Thoracic aorta (tissue), 2 donors: Measurements from ENCODE around the gene TNKS2. TPM values are rescaled to one million over a fixed set of nuclear protein-coding genes. Genes with fewer than 3 reads are reported as not detected.

Source experiments
- ATAC-seq: fragments of 150-250 bp; one replicate; pipeline ENCODE4 v1.8.0; 2017; ENCODE audit warnings: low read depth; ENCODE audit not compliant: insufficient number of reproducible peaks, low FRiP score
- DNase-seq: peaks from one replicate; pipeline ENCODE4 v3.0.0-alpha.2; 2020; ENCODE audit warnings: low spot score
- H3K27ac ChIP-seq, 2 donors: fragments of 200-600 bp; sonication (generic); 1 replicate in 1 of 2; 2 replicates in 1 of 2; pipeline ENCODE4 v1.5.1; 2016; ENCODE audit warnings: mild to moderate bottlenecking in 2 of 2, moderate library complexity in 2 of 2
- H3K27me3 ChIP-seq: fragments of 200-600 bp; sonication (generic); replicated peaks from 2 replicates; pipeline ENCODE4 v1.6.0; 2016; ENCODE audit warnings: mild to moderate bottlenecking; ENCODE audit not compliant: insufficient read depth
- H3K36me3 ChIP-seq: fragments of 200-600 bp; sonication (generic); one replicate; pipeline ENCODE4 v1.5.1; 2016
- H3K4me1 ChIP-seq, 2 donors: fragments of 200-600 bp; sonication (generic); 1 replicate in 1 of 2; 2 replicates in 1 of 2; pipeline versions ENCODE4 v1.5.1 to v1.6.0; 2016; ENCODE audit warnings: low read depth in 2 of 2, mild to moderate bottlenecking in 1 of 2; ENCODE audit not compliant: control insufficient read depth in 1 of 2
- H3K4me3 ChIP-seq: fragments of 200-600 bp; sonication (generic); 2 replicates; pipeline ENCODE4 v1.5.1; 2016; ENCODE audit warnings: mild to moderate bottlenecking
- H3K9me3 ChIP-seq: fragments of 200-600 bp; sonication (generic); 2 replicates; pipeline ENCODE4 v1.5.1; 2016
- CTCF ChIP-seq: fragments of 200-600 bp; sonication (generic); IDR thresholded peaks from one replicate; pipeline ENCODE4 v1.5.1; 2019; ENCODE audit warnings: antibody characterized with exemption
- total RNA-seq, 2 donors: library from RNA; depleted of rRNA; stranded (reverse); fragments of >200 nt; gene quantifications; one replicate each; pipeline versions ENCODE4 v1.1.0 to v1.2.3, GENCODE V29; 2016

The TNKS2 gene
- total RNA-seq, 2 donors from 2014 or later: 45.1 to 73.1 TPM

GRCh38 chr10:91799612-91799975, 1.4 kb downstream of the TNKS2 start:
- Histone ChIP-seq H3K4me3 (peak overlapping the region; percentile 93), H3K9me3 (no peaks in the 10 kb centered on the region), H3K4me1 (peaks cover 18 to 50% of the 10 kb centered on the region in 2 donors), H3K36me3 (no peaks in the 10 kb centered on the region), H3K27me3 (no peaks in the 10 kb centered on the region), H3K27ac (peak overlapping the region in 1 of 2 donors; percentile 93)
- ATAC-seq: no peak
- DNase-seq: no peak
- TF ChIP-seq CTCF: no peak

- DNase-seq: no peak
- no peak for TF ChIP-seq CTCF
- Histone ChIP-seq H3K27me3 (no peaks in the 10 kb centered on the region), H3K27ac (peak overlapping the region in 1 of 2 donors; percentile 93), H3K9me3 (no peaks in the 10 kb centered on the region), H3K4me1 (peaks cover 18 to 53% of the 10 kb centered on the region in 2 donors), H3K4me3 (peak overlapping the region; percentile 93), H3K36me3 (no peaks in the 10 kb centered on the region)
- ATAC-seq: no peak
Measured at GRCh38 chr10:91800182-91800581, 2.0 kb downstream of the TNKS2 start.

- Histone ChIP-seq H3K27me3 (no peaks in the 10 kb centered on the region), H3K36me3 (no peaks in the 10 kb centered on the region), H3K9me3 (no peaks in the 10 kb centered on the region), H3K27ac (no peak overlapping the region), H3K4me1 (peaks cover 18 to 58% of the 10 kb centered on the region in 2 donors), H3K4me3 (peak overlapping the region; percentile 93)
- no peak for DNase-seq
- no peak for ATAC-seq
- TF ChIP-seq CTCF: no peak
Measured at GRCh38 chr10:91800756-91801155, 2.5 kb downstream of the TNKS2 start.

- Histone ChIP-seq H3K36me3 (no peaks in the 10 kb centered on the region), H3K4me3 (no peak overlapping the region), H3K27me3 (no peaks in the 10 kb centered on the region), H3K27ac (no peak overlapping the region), H3K9me3 (no peaks in the 10 kb centered on the region), H3K4me1 (peaks cover 18 to 45% of the 10 kb centered on the region in 2 donors)
- ATAC-seq (no peak), DNase-seq (no peak)
- no peak for TF ChIP-seq CTCF
Measured at GRCh38 chr10:91803386-91804125, 5.3 kb downstream of the TNKS2 start.

- ATAC-seq (no peak), DNase-seq (no peak)
- Histone ChIP-seq H3K4me1 (peaks cover 18 to 45% of the 10 kb centered on the region in 2 donors), H3K36me3 (no peaks in the 10 kb centered on the region), H3K4me3 (no peak overlapping the region), H3K9me3 (no peaks in the 10 kb centered on the region), H3K27ac (no peak overlapping the region), H3K27me3 (no peaks in the 10 kb centered on the region)
- TF ChIP-seq CTCF: no peak
Measured at GRCh38 chr10:91804126-91804510, 5.9 kb downstream of the TNKS2 start.
